Activated T-cell treated with anti-CD3 and anti-CD28 coated beads, Interleukin-2, amount 50 U/mL, for 24 hours (primary cell): ENCODE results near the gene SIMC1.

Experiments
- DNase-seq: peaks from one replicate; pipeline ENCODE4 v3.0.0-alpha.2; 2020
- H3K27ac Mint-ChIP-seq: 2 replicates; pipeline ENCODE4 v1.8.0; 2020; ENCODE audit warnings: mild to moderate bottlenecking, mixed read lengths
- H3K27me3 Mint-ChIP-seq: 2 replicates; pipeline ENCODE4 v1.8.0; 2020; ENCODE audit warnings: mixed read lengths
- H3K36me3 Mint-ChIP-seq: 2 replicates; pipeline ENCODE4 v1.8.0; 2020; ENCODE audit warnings: low read depth, mixed read lengths
- H3K4me1 Mint-ChIP-seq: 2 replicates; pipeline ENCODE4 v1.8.0; 2020; ENCODE audit warnings: low read depth, mixed read lengths
- H3K4me3 Mint-ChIP-seq: 2 replicates; pipeline ENCODE4 v1.8.0; 2020; ENCODE audit warnings: mild to moderate bottlenecking, moderate library complexity, mixed read lengths
- H3K9me3 Mint-ChIP-seq: 2 replicates; pipeline ENCODE4 v1.8.0; 2020; ENCODE audit warnings: mixed read lengths

The SIMC1 gene

DNA sequence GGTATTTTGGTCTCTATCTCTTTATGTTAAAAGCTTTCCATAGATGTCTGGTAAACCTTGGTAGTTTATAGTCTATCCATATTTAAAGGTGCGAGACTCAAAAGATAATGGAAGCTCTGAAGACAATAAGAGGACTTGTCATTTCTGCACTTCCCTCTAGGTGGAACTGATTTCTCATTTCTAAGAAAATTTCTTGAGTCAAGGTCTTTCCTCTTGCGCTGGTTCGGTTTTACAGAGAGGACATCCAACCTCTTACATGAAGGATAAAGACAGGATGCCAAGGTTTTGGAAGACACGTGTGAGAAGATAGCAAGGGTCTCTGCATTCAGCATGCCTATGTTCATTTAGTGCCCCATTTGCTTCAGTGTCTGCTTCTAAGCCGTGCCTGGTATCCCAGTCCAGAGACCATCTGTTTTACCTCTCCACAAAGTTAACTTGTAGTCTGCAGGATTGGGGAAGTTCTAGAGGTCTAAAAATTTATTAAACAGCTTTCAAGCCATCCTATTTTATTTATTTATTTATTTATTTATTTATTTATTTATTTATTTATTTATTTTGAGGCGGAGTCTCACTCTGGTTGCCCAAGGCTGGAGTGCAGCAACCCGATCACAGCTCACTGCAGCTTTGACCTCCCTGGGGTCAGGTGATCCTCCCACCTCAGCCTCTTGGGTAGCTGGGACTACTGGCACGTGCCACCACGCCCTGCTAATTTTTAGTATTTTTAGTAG, 81.8 kb downstream of the SIMC1 start:
- Mint-ChIP-seq H3K4me3 (no peak overlapping the region), H3K36me3 (peaks cover 66% of the 10 kb centered on the region), H3K4me1 (no peaks in the 10 kb centered on the region), H3K27ac (no peak overlapping the region), H3K27me3 (no peaks in the 10 kb centered on the region), H3K9me3 (no peaks in the 10 kb centered on the region)
- DNase-seq = no peak

- H3K4me3 Mint-ChIP-seq = no peak overlapping the region
- H3K4me1 Mint-ChIP-seq = no peaks in the 10 kb centered on the region
- H3K27ac Mint-ChIP-seq = no peak overlapping the region
- H3K27me3 Mint-ChIP-seq = no peaks in the 10 kb centered on the region
- peaks cover 62% of the 10 kb centered on the region for H3K36me3 Mint-ChIP-seq
- DNase-seq = no peak
- H3K9me3 Mint-ChIP-seq = no peaks in the 10 kb centered on the region
Measured at GRCh38 chr5:176320577-176320976, 82.4 kb downstream of the SIMC1 start.

GRCh38 chr5:176334031-176334770, 96.0 kb downstream of the SIMC1 start:
- Mint-ChIP-seq H3K4me1 (no peaks in the 10 kb centered on the region), H3K9me3 (peaks cover 8% of the 10 kb centered on the region), H3K4me3 (no peak overlapping the region), H3K36me3 (peaks cover 58% of the 10 kb centered on the region), H3K27me3 (no peaks in the 10 kb centered on the region), H3K27ac (no peak overlapping the region)
- no peak for DNase-seq

- no peak overlapping the region for H3K27ac Mint-ChIP-seq
- no peak overlapping the region for H3K4me3 Mint-ChIP-seq
- no peak for DNase-seq
- peaks cover 45% of the 10 kb centered on the region for H3K36me3 Mint-ChIP-seq
- H3K27me3 Mint-ChIP-seq = no peaks in the 10 kb centered on the region
- H3K9me3 Mint-ChIP-seq = peaks cover 8% of the 10 kb centered on the region
- H3K4me1 Mint-ChIP-seq = no peaks in the 10 kb centered on the region
Measured at GRCh38 chr5:176337913-176338312, 99.7 kb downstream of the SIMC1 start.

GRCh38 chr5:176339304-176339703, 101.1 kb downstream of the SIMC1 start:
- Mint-ChIP-seq H3K27me3 (no peaks in the 10 kb centered on the region), H3K4me1 (no peaks in the 10 kb centered on the region), H3K36me3 (peaks cover 43% of the 10 kb centered on the region), H3K4me3 (no peak overlapping the region), H3K27ac (no peak overlapping the region), H3K9me3 (peaks cover under 1% of the 10 kb centered on the region)
- DNase-seq = no peak

DNA sequence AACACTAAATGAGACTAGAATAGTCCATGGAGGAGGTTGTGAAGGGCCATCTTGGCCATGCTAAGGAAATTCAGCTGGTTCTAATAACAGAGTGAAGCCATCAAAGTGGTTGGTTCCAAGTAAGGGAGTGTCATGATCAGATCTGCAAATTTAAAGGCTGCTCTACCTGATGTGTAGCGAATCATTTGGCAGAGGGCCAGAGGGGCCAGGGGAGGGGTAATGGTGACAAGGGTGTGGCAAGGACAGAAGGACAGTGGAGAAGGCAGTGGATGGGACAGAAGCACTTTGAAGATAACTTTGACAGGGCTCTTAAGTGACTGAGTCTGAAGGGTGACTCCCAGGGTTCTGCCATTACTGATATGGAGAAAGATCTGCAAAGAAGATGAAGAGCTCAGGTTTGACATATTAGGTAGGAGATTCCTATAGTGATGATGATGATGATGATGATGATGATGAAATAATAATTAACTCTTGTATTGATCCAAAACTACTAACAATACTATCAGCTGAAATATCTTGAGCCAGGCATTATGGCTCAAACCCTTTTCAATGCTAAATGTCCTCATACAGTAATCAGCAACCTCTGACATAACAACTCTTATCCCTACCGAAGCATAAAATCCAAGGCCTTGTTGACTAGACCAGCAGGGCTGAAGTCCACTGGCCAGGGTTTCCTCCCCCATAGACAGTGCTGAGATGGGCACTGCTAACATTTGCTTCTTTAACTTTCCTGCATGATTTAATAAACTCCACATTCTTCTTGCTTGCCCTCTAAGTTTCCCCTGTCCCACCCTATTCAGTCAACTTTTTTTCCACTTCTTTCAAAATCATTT, 103.3 kb downstream of the SIMC1 start:
- peaks cover 53% of the 10 kb centered on the region for H3K36me3 Mint-ChIP-seq
- peak overlapping the region; percentile 50 for H3K27ac Mint-ChIP-seq
- no peaks in the 10 kb centered on the region for H3K27me3 Mint-ChIP-seq
- no peaks in the 10 kb centered on the region for H3K9me3 Mint-ChIP-seq
- H3K4me1 Mint-ChIP-seq = no peaks in the 10 kb centered on the region
- H3K4me3 Mint-ChIP-seq = no peak overlapping the region
- no peak for DNase-seq

DNA sequence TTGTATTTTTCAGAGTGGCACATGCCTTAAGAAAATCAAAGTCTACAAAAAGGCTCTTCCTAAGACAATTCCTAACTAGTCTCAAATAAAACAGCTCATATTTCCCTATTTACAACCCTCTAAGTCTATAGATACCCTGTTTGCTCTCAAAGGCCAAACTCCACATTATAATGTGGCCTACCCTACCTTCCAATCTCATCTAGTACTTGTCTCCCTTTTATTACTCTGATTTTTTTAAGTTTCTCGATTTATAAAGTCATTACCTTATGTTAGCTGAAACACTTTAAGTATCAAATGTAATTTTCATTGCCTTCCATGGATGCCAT, 103.9 kb downstream of the SIMC1 start:
- H3K27ac Mint-ChIP-seq = no peak overlapping the region
- no peak for DNase-seq

DNA sequence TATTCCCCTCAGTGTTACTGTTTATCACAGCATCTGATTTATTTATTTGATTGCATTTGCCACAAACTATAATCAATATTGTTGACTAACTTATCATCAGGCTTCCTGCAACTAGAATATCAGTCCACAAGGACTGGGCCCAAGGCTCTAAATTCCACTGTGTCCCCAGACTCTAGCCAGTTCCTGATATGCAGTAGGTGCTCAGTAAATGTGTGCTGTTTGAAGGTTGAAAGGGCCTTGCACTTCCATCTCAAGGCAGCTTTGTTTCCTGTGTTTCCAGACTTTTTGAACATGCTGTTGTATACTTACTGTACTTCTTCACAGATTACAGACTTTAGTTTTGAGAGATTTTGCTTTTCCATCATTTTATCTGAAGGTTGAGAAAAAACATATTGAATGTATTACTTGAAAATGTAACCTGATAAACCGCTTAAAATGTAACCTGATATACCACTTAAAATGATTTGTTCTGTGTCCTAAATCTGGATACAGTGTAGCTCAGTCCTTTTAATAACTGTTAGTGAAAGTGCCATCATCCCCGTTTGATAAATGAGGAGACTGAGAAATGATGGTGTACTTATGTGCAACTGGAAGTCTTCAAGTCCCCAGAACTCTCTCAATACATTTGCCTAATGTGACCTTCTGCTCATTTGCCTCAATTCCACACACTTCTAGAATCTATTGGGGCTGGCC, 104.7 kb downstream of the SIMC1 start:
- Mint-ChIP-seq H3K4me3 (no peak overlapping the region), H3K36me3 (peaks cover 52% of the 10 kb centered on the region)

More for the DNA sequence above, 103.9 kb downstream of the SIMC1 start:
- no peak overlapping the region for H3K4me3 Mint-ChIP-seq
- H3K36me3 Mint-ChIP-seq = peaks cover 52% of the 10 kb centered on the region
- H3K27me3 Mint-ChIP-seq = no peaks in the 10 kb centered on the region
- no peaks in the 10 kb centered on the region for H3K9me3 Mint-ChIP-seq
- no peaks in the 10 kb centered on the region for H3K4me1 Mint-ChIP-seq

GRCh38 chr5:176350416-176350815, 112.2 kb downstream of the SIMC1 start:
- no peak for DNase-seq
- no peak overlapping the region for H3K4me3 Mint-ChIP-seq
- H3K27me3 Mint-ChIP-seq = no peaks in the 10 kb centered on the region
- peak overlapping the region; percentile 76 for H3K27ac Mint-ChIP-seq
- H3K9me3 Mint-ChIP-seq = no peaks in the 10 kb centered on the region
- peaks cover 96% of the 10 kb centered on the region for H3K36me3 Mint-ChIP-seq
- peaks cover 13% of the 10 kb centered on the region for H3K4me1 Mint-ChIP-seq

More for the DNA sequence above, 104.7 kb downstream of the SIMC1 start:
- H3K27me3 Mint-ChIP-seq = no peaks in the 10 kb centered on the region
- H3K27ac Mint-ChIP-seq = peak overlapping the region; percentile 5
- DNase-seq = no peak
- no peaks in the 10 kb centered on the region for H3K9me3 Mint-ChIP-seq
- no peaks in the 10 kb centered on the region for H3K4me1 Mint-ChIP-seq

GRCh38 chr5:176352116-176352878, 114.1 kb downstream of the SIMC1 start:
- H3K4me1 Mint-ChIP-seq = peaks cover 21% of the 10 kb centered on the region
- peak overlapping the region; percentile 71 for H3K27ac Mint-ChIP-seq
- H3K27me3 Mint-ChIP-seq = no peaks in the 10 kb centered on the region
- H3K4me3 Mint-ChIP-seq = no peak overlapping the region
- DNase-seq = no peak
- peaks cover 97% of the 10 kb centered on the region for H3K36me3 Mint-ChIP-seq
- no peaks in the 10 kb centered on the region for H3K9me3 Mint-ChIP-seq

DNA sequence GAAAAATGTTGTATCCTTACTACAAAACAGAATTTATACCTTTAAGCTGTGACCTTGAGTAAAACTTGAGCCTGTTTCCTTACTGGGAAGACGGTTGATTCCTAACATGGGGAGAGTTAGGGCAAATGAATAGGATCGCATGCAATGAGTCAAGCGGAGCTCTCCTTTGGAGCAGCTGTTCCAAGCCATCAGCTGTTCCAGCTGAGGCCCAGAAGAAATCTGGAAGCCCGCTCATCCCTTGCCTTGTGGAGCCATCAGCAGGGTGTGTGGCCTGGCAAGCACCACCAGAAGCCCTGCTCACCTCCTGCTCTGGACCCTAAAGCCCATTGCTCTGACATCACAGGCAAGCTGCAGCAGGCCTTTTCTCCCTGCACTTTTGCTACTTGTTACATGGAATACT, 115.3 kb downstream of the SIMC1 start:
- Mint-ChIP-seq H3K9me3 (no peaks in the 10 kb centered on the region), H3K36me3 (peaks cover 97% of the 10 kb centered on the region), H3K27me3 (no peaks in the 10 kb centered on the region), H3K27ac (peak overlapping the region; percentile 63), H3K4me3 (no peak overlapping the region), H3K4me1 (peaks cover 30% of the 10 kb centered on the region)
- DNase-seq = no peak

GRCh38 chr5:176355400-176356178, 117.4 kb downstream of the SIMC1 start:
- H3K27me3 Mint-ChIP-seq = no peaks in the 10 kb centered on the region

GRCh38 chr5:176356179-176356566, 117.9 kb downstream of the SIMC1 start:
- Mint-ChIP-seq H3K4me1 (peaks cover 37% of the 10 kb centered on the region), H3K27me3 (no peaks in the 10 kb centered on the region), H3K9me3 (no peaks in the 10 kb centered on the region), H3K4me3 (no peak overlapping the region), H3K36me3 (peaks cover 86% of the 10 kb centered on the region), H3K27ac (no peak overlapping the region)
- DNase-seq = no peak

More at GRCh38 chr5:176355400-176356178, 117.4 kb downstream of the SIMC1 start:
- peaks cover 86% of the 10 kb centered on the region for H3K36me3 Mint-ChIP-seq
- peaks cover 37% of the 10 kb centered on the region for H3K4me1 Mint-ChIP-seq
- no peaks in the 10 kb centered on the region for H3K9me3 Mint-ChIP-seq
- H3K4me3 Mint-ChIP-seq = no peak overlapping the region
- H3K27ac Mint-ChIP-seq = peak overlapping the region; percentile 40
- no peak for DNase-seq
